Ishikawa (cell line): Measurements from ENCODE around the gene MTHFD1L.

Experiments
- CEBPB ChIP-seq: IDR thresholded peaks from 2 replicates; pipeline ENCODE4 v1.6.1; 2012
- CREB1 ChIP-seq: IDR thresholded peaks from 2 replicates; pipeline ENCODE4 v1.6.1; 2012; ENCODE audit warnings: low read depth
- EGR1 ChIP-seq: IDR thresholded peaks from 2 replicates; pipeline ENCODE4 v1.6.1; 2012
- EP300 ChIP-seq: IDR thresholded peaks from 2 replicates; pipeline ENCODE4 v1.6.1; 2012; ENCODE audit warnings: borderline replicate concordance
- FOXM1 ChIP-seq: IDR thresholded peaks from 2 replicates; pipeline ENCODE4 v1.6.1; 2012; ENCODE audit warnings: low read depth, borderline replicate concordance
- NFIC ChIP-seq: IDR thresholded peaks from 2 replicates; pipeline ENCODE4 v1.6.1; 2012
- RAD21 ChIP-seq: IDR thresholded peaks from 2 replicates; pipeline ENCODE4 v1.6.1; 2012; ENCODE audit warnings: low read depth
- TAF1 ChIP-seq: IDR thresholded peaks from 2 replicates; pipeline ENCODE4 v1.6.1; 2012; ENCODE audit warnings: low read depth, mild to moderate bottlenecking
- TCF12 ChIP-seq: IDR thresholded peaks from 2 replicates; pipeline ENCODE4 v1.6.1; 2012; ENCODE audit warnings: low read depth
- TEAD4 ChIP-seq: IDR thresholded peaks from 2 replicates; pipeline ENCODE4 v1.6.1; 2012
- YY1 ChIP-seq: IDR thresholded peaks from 2 replicates; pipeline ENCODE4 v1.6.1; 2012; ENCODE audit warnings: low read depth
- ZBTB7A ChIP-seq: IDR thresholded peaks from 2 replicates; pipeline ENCODE4 v1.6.1; 2012; ENCODE audit warnings: low read depth
- TF ChIP-seq, protein P1 (sequence below): IDR thresholded peaks from 2 replicates; pipeline ENCODE4 v1.6.1; 2012
- TF ChIP-seq, protein P2 (sequence below): IDR thresholded peaks from 2 replicates; pipeline ENCODE4 v1.6.1; 2012; ENCODE audit warnings: low read depth, mild to moderate bottlenecking
- TF ChIP-seq, protein P3 (sequence below): IDR thresholded peaks from 2 replicates; pipeline ENCODE4 v1.6.1; 2012

MTHFD1L gene

DNA sequence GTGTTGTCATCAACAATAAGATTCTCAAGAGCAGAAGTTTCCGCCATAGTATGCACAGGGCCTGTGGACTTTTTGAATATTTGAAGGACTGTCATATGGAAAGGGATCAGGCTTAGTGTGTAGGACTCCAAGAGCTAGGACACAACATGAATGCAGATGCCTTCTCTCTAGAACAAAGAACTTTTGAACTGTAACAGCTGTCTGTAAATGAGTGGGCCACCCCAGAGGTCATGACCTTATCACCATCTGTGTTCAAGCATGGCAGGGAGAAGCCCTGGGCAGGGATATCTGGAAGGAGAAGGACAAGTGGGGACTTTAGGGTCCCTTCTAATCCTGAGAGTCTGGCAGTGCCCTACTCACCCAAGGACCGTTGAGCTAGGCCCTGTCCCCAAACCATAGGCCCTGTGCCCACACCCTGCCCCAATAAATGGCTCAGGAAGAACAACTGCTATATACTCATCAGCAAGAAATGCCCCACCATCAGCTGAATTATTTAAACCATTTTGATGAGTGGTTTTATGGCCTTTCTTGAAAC is 70.6 kb downstream of the MTHFD1L start:
- no peak for TF ChIP-seq TCF12
- no peak for TF ChIP-seq RAD21
- TF ChIP-seq, protein P1, sequence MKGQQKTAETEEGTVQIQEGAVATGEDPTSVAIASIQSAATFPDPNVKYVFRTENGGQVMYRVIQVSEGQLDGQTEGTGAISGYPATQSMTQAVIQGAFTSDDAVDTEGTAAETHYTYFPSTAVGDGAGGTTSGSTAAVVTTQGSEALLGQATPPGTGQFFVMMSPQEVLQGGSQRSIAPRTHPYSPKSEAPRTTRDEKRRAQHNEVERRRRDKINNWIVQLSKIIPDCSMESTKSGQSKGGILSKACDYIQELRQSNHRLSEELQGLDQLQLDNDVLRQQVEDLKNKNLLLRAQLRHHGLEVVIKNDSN, result no peak
- no peak for TF ChIP-seq ZBTB7A
- no peak for TF ChIP-seq CREB1
- TF ChIP-seq CEBPB, result no peak
- TF ChIP-seq, protein P2, sequence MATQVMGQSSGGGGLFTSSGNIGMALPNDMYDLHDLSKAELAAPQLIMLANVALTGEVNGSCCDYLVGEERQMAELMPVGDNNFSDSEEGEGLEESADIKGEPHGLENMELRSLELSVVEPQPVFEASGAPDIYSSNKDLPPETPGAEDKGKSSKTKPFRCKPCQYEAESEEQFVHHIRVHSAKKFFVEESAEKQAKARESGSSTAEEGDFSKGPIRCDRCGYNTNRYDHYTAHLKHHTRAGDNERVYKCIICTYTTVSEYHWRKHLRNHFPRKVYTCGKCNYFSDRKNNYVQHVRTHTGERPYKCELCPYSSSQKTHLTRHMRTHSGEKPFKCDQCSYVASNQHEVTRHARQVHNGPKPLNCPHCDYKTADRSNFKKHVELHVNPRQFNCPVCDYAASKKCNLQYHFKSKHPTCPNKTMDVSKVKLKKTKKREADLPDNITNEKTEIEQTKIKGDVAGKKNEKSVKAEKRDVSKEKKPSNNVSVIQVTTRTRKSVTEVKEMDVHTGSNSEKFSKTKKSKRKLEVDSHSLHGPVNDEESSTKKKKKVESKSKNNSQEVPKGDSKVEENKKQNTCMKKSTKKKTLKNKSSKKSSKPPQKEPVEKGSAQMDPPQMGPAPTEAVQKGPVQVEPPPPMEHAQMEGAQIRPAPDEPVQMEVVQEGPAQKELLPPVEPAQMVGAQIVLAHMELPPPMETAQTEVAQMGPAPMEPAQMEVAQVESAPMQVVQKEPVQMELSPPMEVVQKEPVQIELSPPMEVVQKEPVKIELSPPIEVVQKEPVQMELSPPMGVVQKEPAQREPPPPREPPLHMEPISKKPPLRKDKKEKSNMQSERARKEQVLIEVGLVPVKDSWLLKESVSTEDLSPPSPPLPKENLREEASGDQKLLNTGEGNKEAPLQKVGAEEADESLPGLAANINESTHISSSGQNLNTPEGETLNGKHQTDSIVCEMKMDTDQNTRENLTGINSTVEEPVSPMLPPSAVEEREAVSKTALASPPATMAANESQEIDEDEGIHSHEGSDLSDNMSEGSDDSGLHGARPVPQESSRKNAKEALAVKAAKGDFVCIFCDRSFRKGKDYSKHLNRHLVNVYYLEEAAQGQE, result no peak
- no peak for TF ChIP-seq FOXM1

DNA sequence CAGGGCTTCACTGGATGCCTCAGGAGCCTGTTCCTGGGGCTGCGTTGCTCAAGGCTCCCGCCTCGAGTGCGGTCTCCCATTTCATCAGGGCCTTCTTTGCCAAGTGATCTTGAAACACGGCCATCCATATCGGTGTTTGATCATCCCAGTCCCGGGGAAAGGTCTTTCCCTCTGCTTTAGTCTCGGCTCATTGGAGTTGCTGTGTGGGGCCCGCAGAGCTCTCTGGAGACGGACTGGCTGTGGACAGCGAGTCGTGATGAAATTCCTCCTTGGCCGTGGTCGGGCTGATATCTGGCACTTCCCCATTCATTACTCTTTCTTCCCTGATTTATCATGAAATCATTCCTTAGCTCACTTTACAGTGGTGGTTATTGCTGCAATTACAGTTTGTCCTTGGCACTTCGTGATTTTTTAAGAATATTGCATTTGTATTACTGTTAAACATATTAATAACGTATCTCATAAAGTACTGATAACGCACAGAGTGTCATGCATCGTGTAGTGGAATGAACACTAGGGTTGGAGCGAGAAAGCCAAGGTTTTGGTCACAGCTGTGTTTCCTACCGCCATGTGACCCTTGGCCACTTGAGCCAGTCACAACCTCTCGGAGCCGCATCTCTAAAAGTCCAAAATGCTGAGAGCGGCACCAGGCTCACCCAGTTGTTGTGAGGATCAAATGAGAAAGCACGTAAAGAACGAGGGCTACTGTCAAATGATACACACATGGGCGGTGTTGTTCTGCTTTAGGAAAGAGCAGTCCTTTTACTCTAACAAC is 71.8 kb downstream of the MTHFD1L start:
- no peak for TF ChIP-seq YY1
- TF ChIP-seq FOXM1, result no peak
- TF ChIP-seq, protein P3, sequence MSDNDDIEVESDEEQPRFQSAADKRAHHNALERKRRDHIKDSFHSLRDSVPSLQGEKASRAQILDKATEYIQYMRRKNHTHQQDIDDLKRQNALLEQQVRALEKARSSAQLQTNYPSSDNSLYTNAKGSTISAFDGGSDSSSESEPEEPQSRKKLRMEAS, result no peak
- no peak for TF ChIP-seq RAD21
- no peak for TF ChIP-seq TAF1
- TF ChIP-seq NFIC, result no peak
- TF ChIP-seq, protein P1, result no peak
- TF ChIP-seq TEAD4, result no peak
- TF ChIP-seq CREB1, result no peak
- no peak for TF ChIP-seq CEBPB
- no peak for TF ChIP-seq EP300
- TF ChIP-seq ZBTB7A, result no peak
- TF ChIP-seq EGR1, result no peak
- TF ChIP-seq, protein P2, result no peak
- TF ChIP-seq TCF12, result no peak

DNA sequence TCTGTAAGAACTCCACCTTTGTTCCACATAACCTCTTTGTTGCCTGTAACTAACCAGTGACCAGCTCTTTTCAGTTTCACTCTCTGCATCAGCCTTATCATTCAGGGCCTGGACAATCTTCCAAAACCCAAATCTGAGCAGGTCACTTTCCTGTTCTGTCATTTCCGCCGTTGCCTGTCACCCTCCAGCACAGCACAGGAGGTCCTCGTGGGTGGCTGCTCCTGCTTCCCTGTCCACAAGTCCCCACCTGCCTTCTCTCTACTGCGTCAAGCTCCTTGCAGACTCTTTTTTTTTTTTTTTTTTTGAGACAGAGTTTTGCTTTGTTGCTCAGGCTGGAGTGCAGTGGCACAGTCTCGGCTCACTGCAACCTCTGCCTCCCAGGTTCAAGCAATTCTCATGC is 73.9 kb downstream of the MTHFD1L start:
- TF ChIP-seq, protein P1, result no peak
- TF ChIP-seq, protein P2, result no peak
- TF ChIP-seq, protein P3, result no peak
- TF ChIP-seq CREB1 (no peak), RAD21 (no peak), ZBTB7A (no peak)

DNA sequence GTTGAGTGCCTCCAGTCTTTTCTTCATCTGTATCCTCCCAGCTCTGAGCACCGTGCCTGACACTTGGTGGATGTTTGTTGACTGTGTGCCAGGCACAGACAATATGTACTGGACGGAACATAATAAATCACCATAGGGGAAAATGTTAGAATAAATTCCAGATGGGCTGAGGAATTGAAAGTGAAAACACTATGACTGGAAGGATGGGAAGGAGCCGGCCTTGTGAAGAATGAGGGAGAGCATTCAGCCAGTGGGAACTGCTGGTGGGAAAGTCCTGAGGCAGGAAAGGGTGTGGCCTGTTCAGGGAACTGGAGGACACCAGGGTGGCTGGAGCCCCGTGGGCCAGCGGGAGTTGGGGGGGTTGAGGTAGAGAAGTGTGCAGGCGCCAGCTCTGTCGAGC is 75.4 kb downstream of the MTHFD1L start:
- no peak for TF ChIP-seq ZBTB7A
- TF ChIP-seq TEAD4, result no peak
- TF ChIP-seq TCF12, result no peak
- no peak for TF ChIP-seq EGR1
- TF ChIP-seq TAF1, result no peak
- no peak for TF ChIP-seq FOXM1
- no peak for TF ChIP-seq EP300
- TF ChIP-seq YY1, result no peak
- TF ChIP-seq, protein P2, result no peak
- no peak for TF ChIP-seq CEBPB
